ENCODE measurements around the gene SUB1. TPM values are rescaled to one million over a fixed set of nuclear protein-coding genes. Genes with fewer than 3 reads are reported as not detected.

Gene SUB1
- total RNA-seq, 4 donors from 2014 or later: 66.4 to 154 (median 90.1) TPM

GRCh38 chr5:32574540-32575175, 10.7 kb upstream of the SUB1 start:
- intact Hi-C loops (cut with DNase I): no loop called here
- no peak for DNase-seq (ENCODE audit: extremely low spot score)
- Histone ChIP-seq H3K4me1 (no peaks in the 10 kb centered on the region), H3K27ac (replicated peaks in 1 of 4) (no peak overlapping the region), H3K4me3 (no peak overlapping the region), H3K27me3 (no peaks in the 10 kb centered on the region), H3K9me3 (no peaks in the 10 kb centered on the region), H3K36me3 (no peaks in the 10 kb centered on the region)
- WGBS: 85% methylated on average over 3 of the region's 3 CpGs
- TF ChIP-seq CTCF (IDR thresholded peaks at IDR 0.05) (no peak), POLR2A (IDR thresholded peaks at IDR 0.05; ENCODE audit: low read depth) (no peak)

GRCh38 chr5:32578363-32578762, 7.0 kb upstream of the SUB1 start:
- TF ChIP-seq CTCF (IDR thresholded peaks at IDR 0.05) (no peak), EP300 (IDR thresholded peaks at IDR 0.05) (no peak), POLR2AphosphoS5 (IDR thresholded peaks at IDR 0.05) (no peak), POLR2A (IDR thresholded peaks at IDR 0.05; ENCODE audit: low read depth) (no peak)
- no peaks in the 10 kb centered on the region for H3K4me1 ChIP-seq
- WGBS: 70% methylated on average over 3 of the region's 3 CpGs
- H3K9me3 ChIP-seq: no peaks in the 10 kb centered on the region
- no peak overlapping the region for H3K27ac ChIP-seq (replicated peaks in 1 of 4)
- no peaks in the 10 kb centered on the region for H3K27me3 ChIP-seq
- H3K36me3 ChIP-seq: no peaks in the 10 kb centered on the region
- no peak for DNase-seq (ENCODE audit: extremely low spot score)
- no peak overlapping the region for H3K4me3 ChIP-seq
- intact Hi-C loops (cut with DNase I): no loop called here

GRCh38 chr5:32578764-32579163, 6.6 kb upstream of the SUB1 start:
- WGBS: 94% methylated on average over 3 of the region's 3 CpGs
- H3K4me1 ChIP-seq: no peaks in the 10 kb centered on the region
- intact Hi-C loops (cut with DNase I): no loop called here
- H3K27ac ChIP-seq (replicated peaks in 1 of 4): no peak overlapping the region
- no peaks in the 10 kb centered on the region for H3K27me3 ChIP-seq
- no peak for DNase-seq (ENCODE audit: extremely low spot score)
- no peak overlapping the region for H3K4me3 ChIP-seq
- no peaks in the 10 kb centered on the region for H3K36me3 ChIP-seq
- TF ChIP-seq EP300 (IDR thresholded peaks at IDR 0.05) (no peak), POLR2AphosphoS5 (IDR thresholded peaks at IDR 0.05) (no peak), POLR2A (IDR thresholded peaks at IDR 0.05; ENCODE audit: low read depth) (no peak), CTCF (IDR thresholded peaks at IDR 0.05) (no peak)
- H3K9me3 ChIP-seq: no peaks in the 10 kb centered on the region

GRCh38 chr5:32581010-32581785, 4.2 kb upstream of the SUB1 start:
- 73% methylated on average over 12 of the region's 12 CpGs for WGBS
- Histone ChIP-seq H3K27ac (replicated peaks in 1 of 4) (no peak overlapping the region), H3K4me3 (no peak overlapping the region), H3K9me3 (peaks cover 0 to 8% (median 0%) of the 10 kb centered on the region in 4 donors), H3K27me3 (no peaks in the 10 kb centered on the region), H3K4me1 (peaks cover 0 to 5% (median under 1%) of the 10 kb centered on the region in 4 donors), H3K36me3 (no peaks in the 10 kb centered on the region)
- TF ChIP-seq POLR2A (IDR thresholded peaks at IDR 0.05; ENCODE audit: low read depth) (no peak), POLR2AphosphoS5 (IDR thresholded peaks at IDR 0.05) (no peak), EP300 (IDR thresholded peaks at IDR 0.05) (no peak), CTCF (IDR thresholded peaks at IDR 0.05) (no peak)
- DNase-seq (ENCODE audit: extremely low spot score): no peak
- intact Hi-C loops (cut with DNase I): loop anchor here (10.0 kb wide), 1 partner anchor 346 kb away; no protein-coding TSS in a partner anchor

All from esophagus muscularis mucosa (tissue), 4 donors.